HG03460 (cell line): ENCODE results near the gene HDAC4.
A peak's percentile ranks its signal among the peaks of the same experiment; 100 is the strongest.

Experiments
- ATAC-seq: cut with Tn5 transposase; IDR thresholded peaks from one replicate; pipeline ENCODE4 v1.9.1; 2021; ENCODE audit not compliant: unreplicated experiment

Gene HDAC4

GRCh38 chr2:239385096-239386000, 15.5 kb downstream of the HDAC4 start:
- no peak for ATAC-seq

- ATAC-seq = no peak
These were observed 17.1 kb downstream of the HDAC4 start for GRCh38 chr2:239383759-239384156.

GRCh38 chr2:239383036-239383758, 17.6 kb downstream of the HDAC4 start:
- ATAC-seq = no peak

GRCh38 chr2:239382384-239382880, 18.4 kb downstream of the HDAC4 start:
- ATAC-seq = no peak

- ATAC-seq = peak; percentile 61
These were observed 19.1 kb downstream of the HDAC4 start for GRCh38 chr2:239381709-239382134.

GRCh38 chr2:239380831-239381708, 19.8 kb downstream of the HDAC4 start:
- ATAC-seq = peak; percentile 31

GRCh38 chr2:239379641-239380170, 21.1 kb downstream of the HDAC4 start:
- no peak for ATAC-seq

- no peak for ATAC-seq
These were observed 21.7 kb downstream of the HDAC4 start for GRCh38 chr2:239378918-239379640.

GRCh38 chr2:239378021-239378917, 22.6 kb downstream of the HDAC4 start:
- no peak for ATAC-seq

- no peak for ATAC-seq
These were observed 23.2 kb downstream of the HDAC4 start for GRCh38 chr2:239377591-239377990.

- no peak for ATAC-seq
These were observed 23.8 kb downstream of the HDAC4 start for GRCh38 chr2:239376942-239377531.

- no peak for ATAC-seq
These were observed 24.5 kb downstream of the HDAC4 start for GRCh38 chr2:239376351-239376750.

- ATAC-seq = no peak
These were observed 25.4 kb downstream of the HDAC4 start for GRCh38 chr2:239375278-239376061.

GRCh38 chr2:239374896-239375277, 25.9 kb downstream of the HDAC4 start:
- no peak for ATAC-seq

GRCh38 chr2:239372835-239373234, 28.0 kb downstream of the HDAC4 start:
- ATAC-seq = no peak

GRCh38 chr2:239371726-239372686, 28.8 kb downstream of the HDAC4 start:
- no peak for ATAC-seq
